Astrocyte (in vitro differentiated cells and primary cell): ENCODE results near the gene C20orf204. TPM values are rescaled to one million over a fixed set of nuclear protein-coding genes. Genes with fewer than 3 reads are reported as not detected.

Experiments used
- DNase-seq: peaks from one replicate; pipeline ENCODE4 v3.0.0-alpha.2; 2010; ENCODE audit warnings: low read depth
- FAIRE-seq: peaks from 2 replicates; lab custom pipeline; 2011; peaks lifted over from hg19 to GRCh38; lab: Jason Lieb, UNC
- H2AFZ ChIP-seq: 2 replicates; pipeline ENCODE4 v1.6.0; 2012; ENCODE audit warnings: low read depth, low read length, inconsistent platforms
- H3K27ac ChIP-seq: 2 replicates; pipeline ENCODE4 v1.5.1; 2011; ENCODE audit warnings: low read depth, low read length, inconsistent platforms
- H3K27me3 ChIP-seq: 2 replicates; pipeline ENCODE4 v1.6.0; 2011; ENCODE audit warnings: low read length, inconsistent platforms; ENCODE audit not compliant: insufficient read depth
- H3K36me3 ChIP-seq: 2 replicates; pipeline ENCODE4 v1.5.1; 2011; ENCODE audit warnings: low read length, inconsistent platforms; ENCODE audit not compliant: insufficient read depth
- H3K4me1 ChIP-seq: 2 replicates; pipeline ENCODE4 v1.5.1; 2011; ENCODE audit warnings: low read length, inconsistent platforms; ENCODE audit not compliant: insufficient read depth
- H3K4me2 ChIP-seq: 2 replicates; pipeline ENCODE4 v1.6.0; 2012; ENCODE audit warnings: low read length, inconsistent platforms
- H3K4me3 ChIP-seq: 2 replicates; pipeline ENCODE4 v1.5.1; 2011; ENCODE audit warnings: low read depth, mild to moderate bottlenecking, low read length, inconsistent platforms; ENCODE audit not compliant: insufficient read depth
- H3K79me2 ChIP-seq: 2 replicates; pipeline ENCODE4 v1.6.0; 2012; ENCODE audit warnings: mild to moderate bottlenecking, low read length, inconsistent platforms; ENCODE audit not compliant: insufficient read depth
- H3K9ac ChIP-seq: 2 replicates; pipeline ENCODE4 v1.6.0; 2012; ENCODE audit warnings: mild to moderate bottlenecking, low read length, inconsistent platforms
- H3K9me3 ChIP-seq: 2 replicates; pipeline ENCODE4 v1.5.1; 2012; ENCODE audit warnings: low read depth, mild to moderate bottlenecking, low read length, inconsistent platforms; ENCODE audit not compliant: insufficient read depth
- H4K20me1 ChIP-seq: 2 replicates; pipeline ENCODE4 v1.6.0; 2012; ENCODE audit warnings: low read length, inconsistent platforms; ENCODE audit not compliant: insufficient read depth
- H3K27ac Mint-ChIP-seq: one replicate; pipeline ENCODE4 v1.8.0; 2021; ENCODE audit warnings: mild to moderate bottlenecking, mixed read lengths; ENCODE audit not compliant: unreplicated experiment
- H3K27me3 Mint-ChIP-seq: one replicate; pipeline ENCODE4 v1.8.0; 2021; ENCODE audit warnings: low read depth, mixed read lengths; ENCODE audit not compliant: unreplicated experiment
- H3K36me3 Mint-ChIP-seq: one replicate; pipeline ENCODE4 v1.8.0; 2021; ENCODE audit warnings: low read depth, mixed read lengths; ENCODE audit not compliant: unreplicated experiment
- H3K4me1 Mint-ChIP-seq: one replicate; pipeline ENCODE4 v1.8.0; 2021; ENCODE audit warnings: low read depth, mixed read lengths; ENCODE audit not compliant: unreplicated experiment
- H3K4me3 Mint-ChIP-seq: one replicate; pipeline ENCODE4 v1.8.0; 2021; ENCODE audit warnings: mild to moderate bottlenecking, moderate library complexity, mixed read lengths; ENCODE audit not compliant: unreplicated experiment
- H3K9me3 Mint-ChIP-seq: one replicate; pipeline ENCODE4 v1.8.0; 2021; ENCODE audit warnings: mild to moderate bottlenecking, mixed read lengths; ENCODE audit not compliant: unreplicated experiment
- EZH2 ChIP-seq: IDR thresholded peaks from 2 replicates; pipeline ENCODE4 v1.6.1; 2012; ENCODE audit warnings: mild to moderate bottlenecking, low read length, inconsistent platforms; ENCODE audit not compliant: insufficient read depth
- total RNA-seq: library from RNA; stranded (reverse); gene quantifications from 2 replicates; pipeline ENCODE4 v1.2.1, GENCODE V29; 2021
- TF ChIP-seq, protein P1 (sequence below): IDR thresholded peaks from 2 replicates; pipeline ENCODE4 v1.5.1; 2011; ENCODE audit warnings: low read depth, mild to moderate bottlenecking, inconsistent platforms, low read length, moderate library complexity; ENCODE audit not compliant: insufficient read depth

The C20orf204 gene
- total RNA-seq, 1 donor from 2014 or later = 0.75 TPM

DNA sequence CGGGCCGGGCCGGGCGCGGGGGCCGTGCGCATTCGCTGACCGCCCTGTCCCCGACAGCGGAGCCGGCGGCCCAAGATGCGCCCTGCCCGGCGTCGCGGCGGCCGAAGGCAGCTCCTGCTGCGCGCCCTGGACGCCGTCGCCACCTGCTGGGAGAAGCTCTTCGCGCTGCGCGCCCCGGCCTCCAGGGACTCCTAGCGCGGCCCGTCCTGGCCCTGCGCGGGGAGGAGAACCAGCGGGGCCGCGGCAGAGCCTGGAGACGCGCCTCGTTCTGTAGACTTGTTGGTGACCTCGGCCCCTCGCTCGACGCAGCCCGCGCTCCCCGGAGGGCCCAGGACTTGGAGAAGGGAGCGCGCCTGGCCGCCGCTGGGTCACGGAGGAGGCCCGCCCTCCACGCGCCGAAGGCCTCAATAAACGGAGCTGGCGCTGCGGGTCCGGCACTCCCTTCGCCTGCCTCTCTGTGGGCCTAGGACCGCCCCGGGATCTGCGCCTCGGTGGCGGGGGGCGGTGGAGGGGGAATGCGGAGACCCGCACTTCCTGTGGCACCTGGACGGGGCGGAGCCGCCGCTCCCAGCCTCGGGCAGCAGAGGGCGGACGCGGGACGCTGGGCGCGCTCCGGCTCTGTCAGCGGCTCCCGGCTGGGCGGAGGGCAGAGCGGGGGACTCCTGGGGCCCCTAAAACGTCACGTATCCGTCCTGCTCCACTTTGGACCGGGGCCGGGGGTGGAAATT lies 2.7 kb downstream of the C20orf204 start:
- H3K36me3 ChIP-seq = no peaks in the 10 kb centered on the region
- peaks cover 2% of the 10 kb centered on the region for H3K9me3 Mint-ChIP-seq
- no peak overlapping the region for H3K9ac ChIP-seq
- H4K20me1 ChIP-seq = peaks cover 32% of the 10 kb centered on the region
- no peaks in the 10 kb centered on the region for H3K9me3 ChIP-seq
- peak overlapping the region; percentile 60 for H2AFZ ChIP-seq
- no peak overlapping the region for H3K27ac ChIP-seq
- peaks cover 3% of the 10 kb centered on the region for H3K4me1 ChIP-seq
- peak overlapping the region; percentile 57 for H3K4me3 Mint-ChIP-seq
- peaks cover 4% of the 10 kb centered on the region for H3K36me3 Mint-ChIP-seq
- peak overlapping the region; percentile 39 for H3K4me3 ChIP-seq
- H3K27me3 ChIP-seq = peaks cover 39% of the 10 kb centered on the region
- no peak overlapping the region for H3K27ac Mint-ChIP-seq
- FAIRE-seq = no peak
- TF ChIP-seq, protein P1, sequence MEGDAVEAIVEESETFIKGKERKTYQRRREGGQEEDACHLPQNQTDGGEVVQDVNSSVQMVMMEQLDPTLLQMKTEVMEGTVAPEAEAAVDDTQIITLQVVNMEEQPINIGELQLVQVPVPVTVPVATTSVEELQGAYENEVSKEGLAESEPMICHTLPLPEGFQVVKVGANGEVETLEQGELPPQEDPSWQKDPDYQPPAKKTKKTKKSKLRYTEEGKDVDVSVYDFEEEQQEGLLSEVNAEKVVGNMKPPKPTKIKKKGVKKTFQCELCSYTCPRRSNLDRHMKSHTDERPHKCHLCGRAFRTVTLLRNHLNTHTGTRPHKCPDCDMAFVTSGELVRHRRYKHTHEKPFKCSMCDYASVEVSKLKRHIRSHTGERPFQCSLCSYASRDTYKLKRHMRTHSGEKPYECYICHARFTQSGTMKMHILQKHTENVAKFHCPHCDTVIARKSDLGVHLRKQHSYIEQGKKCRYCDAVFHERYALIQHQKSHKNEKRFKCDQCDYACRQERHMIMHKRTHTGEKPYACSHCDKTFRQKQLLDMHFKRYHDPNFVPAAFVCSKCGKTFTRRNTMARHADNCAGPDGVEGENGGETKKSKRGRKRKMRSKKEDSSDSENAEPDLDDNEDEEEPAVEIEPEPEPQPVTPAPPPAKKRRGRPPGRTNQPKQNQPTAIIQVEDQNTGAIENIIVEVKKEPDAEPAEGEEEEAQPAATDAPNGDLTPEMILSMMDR = no peak
- H3K79me2 ChIP-seq = no peaks in the 10 kb centered on the region
- peak overlapping the region; percentile 80 for H3K4me2 ChIP-seq
- peaks cover 20% of the 10 kb centered on the region for H3K27me3 Mint-ChIP-seq
- DNase-seq = peak; percentile 69
- peaks cover 7% of the 10 kb centered on the region for H3K4me1 Mint-ChIP-seq

DNA sequence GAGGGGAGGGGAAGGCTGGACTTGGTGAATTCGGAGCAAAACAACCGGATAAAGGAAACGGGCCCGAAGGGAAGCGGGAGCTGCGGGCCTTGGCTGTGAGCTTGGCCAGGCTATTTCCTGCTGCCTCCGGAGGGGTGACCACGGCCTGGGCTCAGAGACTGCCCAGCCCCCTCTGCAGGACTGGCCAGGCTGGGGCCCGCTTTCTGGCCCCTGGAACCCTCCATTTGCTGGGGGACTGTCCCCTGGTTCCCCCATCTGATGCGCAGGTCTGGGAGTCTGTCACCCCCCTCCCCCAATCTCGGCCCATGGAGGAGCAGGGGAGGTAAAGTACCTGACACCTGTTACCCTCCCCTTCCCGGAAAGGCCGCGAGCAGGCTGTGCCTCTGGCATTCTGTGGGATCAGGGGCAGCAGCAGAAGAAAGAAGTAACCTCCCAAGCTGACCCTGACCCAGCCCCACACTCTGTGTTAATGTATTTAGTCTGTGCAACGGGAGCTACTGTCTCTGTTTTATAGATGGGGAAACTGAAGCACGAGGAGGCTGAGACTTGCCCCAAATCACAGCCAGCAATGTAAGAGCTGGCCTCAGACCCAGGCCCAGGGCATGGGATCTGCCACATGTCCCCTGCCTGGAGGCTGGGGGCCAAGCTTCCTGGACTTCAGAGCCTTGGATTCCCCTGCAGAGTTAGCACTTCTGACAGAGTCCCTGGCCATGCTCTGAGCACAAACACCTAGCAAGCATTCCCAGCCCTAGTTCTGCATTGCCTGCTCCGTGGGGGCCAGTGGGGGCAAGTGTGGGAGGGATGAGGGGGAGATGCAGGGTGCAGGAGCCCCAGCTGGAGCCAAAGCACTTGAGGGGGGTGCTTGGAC lies 3.5 kb downstream of the C20orf204 start:
- TF ChIP-seq, protein P1 = no peak
- TF ChIP-seq EZH2 = peak; percentile 19
- Histone ChIP-seq H3K9me3 (no peaks in the 10 kb centered on the region), H3K79me2 (no peaks in the 10 kb centered on the region), H3K27ac (no peak overlapping the region), H3K4me2 (peak overlapping the region; percentile 80), H2AFZ (no peak overlapping the region), H3K36me3 (no peaks in the 10 kb centered on the region), H3K27me3 (peaks cover 42% of the 10 kb centered on the region), H3K4me3 (peak overlapping the region; percentile 39), H4K20me1 (peaks cover 32% of the 10 kb centered on the region), H3K4me1 (peaks cover 4% of the 10 kb centered on the region), H3K9ac (no peak overlapping the region)
- H3K4me3 Mint-ChIP-seq = peak overlapping the region; percentile 71
- H3K27me3 Mint-ChIP-seq = peaks cover 26% of the 10 kb centered on the region
- no peak overlapping the region for H3K27ac Mint-ChIP-seq
- H3K9me3 Mint-ChIP-seq = peaks cover 2% of the 10 kb centered on the region
- no peak for DNase-seq
- H3K4me1 Mint-ChIP-seq = peaks cover 10% of the 10 kb centered on the region
- peaks cover 1% of the 10 kb centered on the region for H3K36me3 Mint-ChIP-seq
- FAIRE-seq = no peak
